Muscle of leg (tissue), 11 donors: ENCODE measurements around the gene ANAPC2. TPM values are rescaled to one million over a fixed set of nuclear protein-coding genes. Genes with fewer than 3 reads are reported as not detected.

Experiments used
- DNase-seq: peaks from one replicate; pipeline ENCODE4 v3.0.0; 2013
- H3K27ac ChIP-seq: one replicate; pipeline ENCODE4 v1.5.1; 2013; ENCODE audit warnings: mild to moderate bottlenecking, low read length, control low read depth
- H3K27me3 ChIP-seq: one replicate; pipeline ENCODE4 v1.6.1; 2013; ENCODE audit warnings: low read length; ENCODE audit not compliant: control insufficient read depth, insufficient read depth
- H3K36me3 ChIP-seq: one replicate; pipeline ENCODE4 v1.6.1; 2013; ENCODE audit warnings: low read length; ENCODE audit not compliant: control insufficient read depth, insufficient read depth
- H3K4me1 ChIP-seq: one replicate; pipeline ENCODE4 v1.6.1; 2013; ENCODE audit warnings: low read length; ENCODE audit not compliant: control insufficient read depth, insufficient read depth
- H3K4me3 ChIP-seq: one replicate; pipeline ENCODE4 v1.5.1; 2013; ENCODE audit warnings: low read length, control low read depth
- H3K9me3 ChIP-seq: replicated peaks from 2 replicates; pipeline ENCODE4 v1.6.1; 2013; ENCODE audit warnings: low read depth, low read length; ENCODE audit not compliant: control insufficient read depth
- WGBS: methylation state at CpG from one replicate; pipeline ENCODE4 v1.1.5; 2013; ENCODE audit warnings: missing lambda C conversion rate; ENCODE audit not compliant: insufficient coverage; 5-methylcytosine and 5-hydroxymethylcytosine counted together
- polyA plus RNA-seq, 8 donors: library from polyadenylated mRNA; unstranded; fragments of 120-200 nt; gene quantifications; one replicate each; pipeline versions ENCODE4 v1.2.1 to v1.2.3, GENCODE V29; 2013; ENCODE audit warnings: inconsistent platforms in 1 of 8, low replicate concordance in 1 of 8; ENCODE audit not compliant: insufficient read length in 8 of 8, insufficient read depth in 1 of 8
- total RNA-seq: library from RNA; stranded (reverse); fragments of 120-200 nt; gene quantifications from one replicate; pipeline ENCODE4 v1.2.4, GENCODE V29; 2013

The ANAPC2 gene
- total and polyA plus RNA-seq, 9 donors, result 20.4 to 41.6 (median 31.1) TPM

DNA sequence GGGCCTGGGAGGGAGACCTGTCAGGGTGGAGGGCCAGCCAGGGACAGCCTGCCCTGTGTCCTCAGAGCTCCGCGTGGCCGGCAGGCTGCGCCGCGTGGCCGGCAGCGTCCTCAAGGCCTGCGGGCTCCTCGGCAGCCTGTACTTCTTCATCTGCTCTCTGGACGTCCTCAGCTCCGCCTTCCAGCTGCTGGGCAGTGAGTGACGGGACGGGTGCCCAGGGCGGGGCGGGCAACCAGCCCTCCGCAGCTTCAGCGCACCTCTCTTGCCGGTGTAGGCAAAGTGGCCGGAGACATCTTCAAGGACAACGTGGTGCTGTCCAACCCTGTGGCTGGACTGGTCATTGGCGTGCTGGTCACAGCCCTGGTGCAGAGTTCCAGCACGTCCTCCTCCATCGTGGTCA, 44.1 kb upstream of the ANAPC2 start:
- Histone ChIP-seq H3K27ac (no peak overlapping the region), H3K36me3 (no peaks in the 10 kb centered on the region), H3K4me3 (no peak overlapping the region), H3K4me1 (peaks cover 39% of the 10 kb centered on the region), H3K9me3 (no peaks in the 10 kb centered on the region), H3K27me3 (peaks cover 35% of the 10 kb centered on the region)
- no peak for DNase-seq
- WGBS, result 76% methylated on average over 24 of the region's 24 CpGs

DNA sequence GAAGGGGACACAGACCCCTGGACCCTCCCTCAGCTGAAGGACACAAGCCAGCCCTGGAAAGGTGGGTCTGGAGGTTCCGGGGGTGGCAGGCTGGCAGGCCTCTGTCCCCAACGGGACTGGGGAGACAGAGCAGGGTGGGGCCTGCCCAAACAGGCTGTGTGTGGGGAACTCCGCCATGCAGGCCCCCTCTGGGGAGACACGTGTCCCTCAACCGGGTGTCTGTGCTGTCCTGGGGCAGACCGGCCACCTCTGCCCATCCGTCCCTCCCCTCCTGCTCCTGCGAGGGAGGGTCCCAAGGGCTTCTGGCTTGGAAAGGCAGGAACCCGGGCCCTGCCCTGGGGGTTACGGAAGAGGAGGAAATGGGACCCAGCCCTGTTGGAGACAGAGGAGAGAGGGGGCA, 43.7 kb upstream of the ANAPC2 start:
- 69% methylated on average over 7 of the region's 10 CpGs for WGBS
- Histone ChIP-seq H3K4me3 (no peak overlapping the region), H3K36me3 (no peaks in the 10 kb centered on the region), H3K27me3 (peaks cover 35% of the 10 kb centered on the region), H3K27ac (no peak overlapping the region), H3K9me3 (no peaks in the 10 kb centered on the region), H3K4me1 (peaks cover 39% of the 10 kb centered on the region)
- DNase-seq, result no peak

DNA sequence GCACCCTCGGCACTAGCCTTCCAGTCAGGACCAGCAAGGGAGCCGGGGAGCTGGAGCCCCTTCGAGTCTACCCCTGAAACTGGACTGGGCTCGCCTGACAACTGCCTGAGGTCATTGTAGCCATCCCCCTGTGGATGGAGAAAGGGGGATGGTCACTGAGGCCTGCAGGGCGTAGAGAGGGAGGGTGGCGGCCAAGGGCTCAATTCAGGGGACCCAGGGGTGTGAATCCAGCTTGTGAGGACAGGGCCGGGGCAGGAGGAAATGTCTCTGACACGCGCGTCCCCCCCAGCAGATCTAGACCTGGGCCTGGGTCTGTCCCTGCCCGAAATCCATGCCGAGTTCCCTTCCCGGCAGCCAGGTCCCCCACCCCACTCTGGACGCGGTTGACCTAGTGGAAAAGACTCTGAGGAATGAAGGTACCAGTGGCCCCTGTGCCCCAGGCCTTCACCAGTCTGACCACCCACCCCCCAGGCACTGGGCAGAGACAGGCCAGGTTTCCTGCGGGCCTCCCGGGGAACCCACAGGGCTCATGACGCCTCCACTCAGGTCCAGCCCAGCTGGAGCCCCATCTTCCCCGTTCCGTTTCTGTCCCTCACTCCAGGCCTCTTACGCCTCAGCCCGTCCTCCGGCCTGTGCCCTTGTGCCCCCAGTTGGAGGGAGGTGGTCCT, 43.1 kb upstream of the ANAPC2 start:
- Histone ChIP-seq H3K27me3 (peaks cover 35% of the 10 kb centered on the region), H3K27ac (no peak overlapping the region), H3K9me3 (no peaks in the 10 kb centered on the region), H3K36me3 (no peaks in the 10 kb centered on the region), H3K4me1 (peaks cover 39% of the 10 kb centered on the region), H3K4me3 (no peak overlapping the region)
- 77% methylated on average over 17 of the region's 23 CpGs for WGBS
- DNase-seq, result no peak

DNA sequence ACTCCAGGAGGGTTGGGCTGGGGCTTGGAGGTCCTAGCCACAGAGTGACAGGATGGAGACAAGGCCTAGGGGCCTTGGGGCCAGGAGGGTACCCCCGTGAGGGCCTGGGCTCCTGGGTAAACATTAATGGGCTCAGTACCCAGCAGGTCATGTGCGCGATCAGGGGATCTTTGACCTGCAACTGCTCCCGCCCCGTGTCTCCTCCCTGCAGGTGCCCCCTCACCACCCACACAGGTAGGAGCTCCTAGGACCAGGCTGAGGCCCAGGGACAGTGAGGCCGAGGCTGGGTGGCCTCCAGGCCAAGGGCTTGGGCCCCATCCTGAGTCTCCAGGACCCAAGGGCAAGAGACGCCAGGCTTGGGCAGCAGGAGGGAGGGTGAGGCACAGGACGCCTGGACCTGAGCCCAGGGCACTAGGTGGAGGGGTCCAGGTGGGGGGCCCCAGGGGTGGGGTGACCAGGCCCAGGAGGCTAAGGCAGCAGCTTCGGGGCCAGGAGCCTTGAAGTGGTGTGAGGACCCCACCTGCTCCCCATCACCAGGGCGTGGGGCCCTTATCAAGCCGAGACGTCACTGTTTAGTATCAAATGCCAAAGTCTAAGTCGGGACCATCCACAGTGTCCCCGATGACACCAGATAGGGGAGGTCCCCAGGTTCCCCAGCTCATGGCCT, 42.5 kb upstream of the ANAPC2 start, which contains the start of gene SLC34A3:
TSS of gene SLC34A3 (plus strand) at position 197 of the 667 bp plus-strand sequence. CDS start 802 bp downstream, outside the sequence.
- Histone ChIP-seq H3K4me1 (peaks cover 32% of the 10 kb centered on the region), H3K4me3 (no peak within 1 kb of the TSS), H3K27me3 (peaks cover 35% of the 10 kb centered on the region), H3K9me3 (no peaks in the 10 kb centered on the region), H3K27ac (no peak within 1 kb of the TSS), H3K36me3 (no peaks in the 10 kb centered on the region)
- no peak for DNase-seq
- 79% methylated on average over 12 of the region's 14 CpGs for WGBS

DNA sequence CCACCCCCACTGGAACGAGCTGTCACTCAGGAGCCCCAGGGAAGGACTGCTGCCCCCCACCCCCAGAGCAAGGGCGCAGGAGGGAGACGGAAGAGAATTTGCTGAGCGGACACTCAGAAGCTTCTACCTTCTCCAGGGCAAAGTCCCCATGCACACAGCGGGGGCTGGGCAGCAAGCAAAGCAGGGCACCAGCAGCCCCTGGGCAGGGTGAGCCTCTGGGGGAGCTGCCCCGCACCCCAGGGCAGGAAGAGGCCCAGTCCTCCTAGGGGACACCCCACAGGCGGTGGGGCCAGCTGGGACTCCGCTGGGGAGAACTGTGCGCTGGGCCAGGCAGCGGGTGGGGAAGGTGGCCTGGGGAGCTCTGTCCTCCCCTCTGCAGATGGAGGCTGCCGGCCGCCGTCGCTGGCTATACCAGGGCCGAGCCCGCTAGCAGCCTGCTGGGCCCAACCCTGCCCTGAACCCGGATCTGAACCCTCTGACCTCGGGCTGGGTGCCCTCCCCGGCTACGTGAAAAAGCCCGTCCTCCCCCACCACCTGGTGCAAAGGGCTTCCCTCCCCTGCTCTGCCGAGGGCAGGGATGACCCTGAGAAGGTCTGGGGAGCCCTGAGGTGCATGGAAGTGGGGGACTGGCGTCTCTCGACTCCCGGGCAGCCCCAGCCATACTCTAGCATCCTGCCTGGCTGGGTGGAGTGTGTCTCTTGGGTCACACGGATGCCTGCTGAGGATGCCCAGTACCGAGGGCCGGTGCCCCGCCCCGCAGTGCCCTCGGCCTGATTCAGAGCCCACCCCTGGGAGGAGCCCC, 41.7 kb upstream of the ANAPC2 start:
- Histone ChIP-seq H3K27ac (no peak overlapping the region), H3K4me3 (no peak overlapping the region), H3K27me3 (peaks cover 33% of the 10 kb centered on the region), H3K4me1 (peaks cover 28% of the 10 kb centered on the region), H3K36me3 (no peaks in the 10 kb centered on the region), H3K9me3 (no peaks in the 10 kb centered on the region)
- WGBS, result 61% methylated on average over 19 of the region's 31 CpGs
- DNase-seq, result no peak

DNA sequence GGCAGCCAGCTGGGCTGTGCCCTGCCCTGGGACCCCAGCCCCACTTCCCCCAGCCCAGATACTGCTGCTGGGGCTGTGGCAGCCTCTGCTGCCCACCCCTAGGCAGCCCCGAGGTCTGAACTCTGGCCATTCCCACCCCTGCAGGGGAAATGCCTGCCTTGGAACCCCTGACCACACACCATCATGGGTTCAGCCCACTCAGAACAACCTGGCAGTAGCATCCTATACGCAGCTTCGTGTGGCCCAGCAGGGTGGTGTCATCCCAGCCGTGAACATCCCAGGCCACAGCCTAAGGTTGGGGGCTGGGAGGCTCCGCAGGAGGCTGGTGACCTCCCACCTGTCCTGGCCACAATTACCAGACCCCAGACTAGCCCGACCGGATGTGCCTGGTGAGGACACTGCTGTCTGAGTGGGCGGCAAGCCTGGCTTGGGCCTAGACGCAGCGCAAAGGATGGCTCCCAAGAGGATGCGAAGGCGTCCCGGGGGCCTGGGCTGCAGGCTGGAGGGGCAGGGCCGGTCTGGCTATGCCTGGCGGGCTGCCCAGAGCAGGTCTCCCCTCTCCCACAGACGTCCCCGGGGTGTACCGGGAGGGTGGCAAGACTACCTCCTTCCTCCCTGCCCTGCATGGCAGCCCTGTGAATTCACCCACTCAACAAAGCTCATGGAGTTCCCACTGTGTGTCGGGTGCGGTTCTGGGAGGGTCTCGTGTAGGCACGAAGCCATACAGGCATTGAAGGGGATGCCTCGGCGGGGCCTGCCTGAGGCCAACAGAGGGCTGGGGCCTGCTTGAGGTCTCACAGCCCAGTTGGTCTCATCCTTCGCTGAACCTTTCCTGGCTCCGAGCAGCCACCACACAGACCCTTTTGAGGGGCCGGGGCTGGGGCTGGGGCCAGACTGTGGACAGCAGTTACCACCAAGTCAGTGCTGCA, 40.9 kb upstream of the ANAPC2 start:
- no peak overlapping the region for H3K4me3 ChIP-seq
- H3K36me3 ChIP-seq, result no peaks in the 10 kb centered on the region
- H3K27ac ChIP-seq, result no peak overlapping the region
- 64% methylated on average over 22 of the region's 27 CpGs for WGBS
- DNase-seq, result no peak
- H3K27me3 ChIP-seq, result peaks cover 28% of the 10 kb centered on the region
- no peaks in the 10 kb centered on the region for H3K9me3 ChIP-seq
- H3K4me1 ChIP-seq, result peaks cover 26% of the 10 kb centered on the region

DNA sequence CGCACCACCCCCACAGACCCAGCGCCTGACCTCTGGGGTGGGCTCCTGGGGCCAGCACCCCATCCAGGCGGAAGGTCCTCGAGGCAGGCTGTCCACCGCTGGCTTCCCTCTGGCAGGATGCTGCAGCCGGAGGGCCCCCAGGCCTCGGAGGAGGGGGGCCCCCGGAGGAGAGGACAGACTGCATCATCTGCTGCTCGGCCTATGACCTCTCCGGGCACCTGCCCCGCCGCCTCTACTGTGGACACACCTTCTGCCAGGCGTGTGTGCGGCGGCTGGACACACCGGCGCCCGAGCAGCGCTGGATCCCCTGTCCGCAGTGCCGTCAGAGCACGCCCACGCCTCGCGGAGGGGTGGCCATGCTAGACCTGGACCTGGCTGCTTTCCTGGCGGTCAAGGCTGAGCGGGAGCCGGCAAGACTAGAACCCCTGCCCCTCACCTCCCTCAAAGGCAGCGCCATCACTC, 40.2 kb upstream of the ANAPC2 start:
- no peak overlapping the region for H3K4me3 ChIP-seq
- H3K9me3 ChIP-seq, result no peaks in the 10 kb centered on the region
- DNase-seq, result no peak
- H3K36me3 ChIP-seq, result no peaks in the 10 kb centered on the region
- peaks cover 29% of the 10 kb centered on the region for H3K4me1 ChIP-seq
- peaks cover 26% of the 10 kb centered on the region for H3K27me3 ChIP-seq
- 70% methylated on average over 29 of the region's 29 CpGs for WGBS
- H3K27ac ChIP-seq, result no peak overlapping the region

DNA sequence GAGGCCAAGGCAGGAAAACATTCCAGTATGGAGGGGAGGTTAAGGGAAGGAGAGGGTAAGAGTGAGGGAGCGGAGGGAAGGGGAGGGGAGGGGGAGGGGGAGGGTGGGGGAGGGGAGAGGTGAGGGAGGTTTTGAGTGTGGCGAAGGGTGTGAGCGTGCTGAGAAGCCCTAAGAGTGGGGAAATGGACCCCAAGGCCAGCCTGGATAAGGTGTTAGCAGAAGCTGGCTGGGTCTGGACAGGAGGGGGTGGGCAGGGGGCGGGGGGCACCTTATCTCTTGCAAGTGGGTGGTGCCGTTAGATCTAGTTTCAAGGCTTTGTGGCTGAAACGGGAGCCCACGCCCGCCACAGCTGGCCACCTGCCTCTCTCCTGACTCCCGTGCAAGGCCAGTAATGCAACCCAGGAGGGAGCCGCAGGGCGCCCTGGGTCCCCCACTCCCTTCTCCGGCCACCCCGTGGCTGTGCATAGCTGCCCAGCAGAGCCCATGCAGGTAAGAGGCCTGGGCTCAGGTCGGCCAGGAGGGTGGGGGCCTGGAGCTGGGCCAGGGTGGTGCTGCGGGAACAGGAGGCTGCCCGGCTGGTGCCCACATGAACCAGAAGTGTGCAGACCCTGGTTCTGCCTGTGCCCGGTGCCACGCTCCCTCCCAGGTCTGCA, 39.6 kb upstream of the ANAPC2 start:
- Histone ChIP-seq H3K36me3 (no peaks in the 10 kb centered on the region), H3K4me3 (no peak overlapping the region), H3K4me1 (peaks cover 31% of the 10 kb centered on the region), H3K27ac (no peak overlapping the region), H3K27me3 (peaks cover 23% of the 10 kb centered on the region), H3K9me3 (no peaks in the 10 kb centered on the region)
- WGBS, result 45% methylated on average over 14 of the region's 18 CpGs
- no peak for DNase-seq
